Naive thymus-derived CD4-positive, alpha-beta T cell (primary cell): ENCODE results near the gene ALG12. TPM values are rescaled to one million over a fixed set of nuclear protein-coding genes. Genes with fewer than 3 reads are reported as not detected.
A peak's percentile ranks its signal among the peaks of the same experiment; 100 is the strongest.

Source experiments
- ATAC-seq: fragments of 150-1000 bp; cut with Tn5 transposase; 2 replicates; pipeline ENCODE4 v1.10.0; 2021; ENCODE audit warnings: mild to moderate bottlenecking, moderate library complexity
- CTCF ChIA-PET: fragments of 350-600 bp; sonication (Branson Sonifier 250); formaldehyde crosslinking; loops from one replicate; lab custom pipeline; 2021; ENCODE audit warnings: antibody characterized with exemption; lab: Charles Lee
- POLR2A ChIA-PET: fragments of 350-600 bp; sonication (Branson Sonifier 250); formaldehyde crosslinking; loops from one replicate; lab custom pipeline; 2021; ENCODE audit warnings: antibody characterized with exemption, inconsistent platforms; lab: Charles Lee
- DNase-seq, 9 donors: peaks; one replicate each; pipeline versions ENCODE4 v3.0.0 to v3.0.0-alpha.2; 2020 to 2022; ENCODE audit warnings: mixed read lengths in 1 of 9
- H3K27ac ChIP-seq: one replicate; pipeline ENCODE4 v1.7.0; 2013; ENCODE audit warnings: mild to moderate bottlenecking, low read depth, low read length, moderate library complexity
- H3K27me3 ChIP-seq, 2 donors: one replicate each; pipeline ENCODE4 v1.7.0; 2013; ENCODE audit warnings: low read length in 2 of 2, mild to moderate bottlenecking in 2 of 2, moderate library complexity in 2 of 2; ENCODE audit not compliant: control insufficient read depth in 2 of 2, insufficient read depth in 2 of 2
- H3K36me3 ChIP-seq, 3 experiments: 1 replicate in 2 of 3; 2 replicates in 1 of 3; pipeline ENCODE4 v1.7.0; 2013; ENCODE audit warnings: low read length in 3 of 3, mild to moderate bottlenecking in 3 of 3, moderate library complexity in 1 of 3; ENCODE audit not compliant: insufficient read depth in 3 of 3, control insufficient read depth in 2 of 3
- H3K4me1 ChIP-seq, 2 donors: one replicate each; pipeline ENCODE4 v1.7.0; 2013; ENCODE audit warnings: low read length in 2 of 2, mild to moderate bottlenecking in 2 of 2, moderate library complexity in 1 of 2; ENCODE audit not compliant: control insufficient read depth in 2 of 2, insufficient read depth in 2 of 2
- H3K4me3 ChIP-seq: 2 replicates; pipeline ENCODE4 v1.7.0; 2013; ENCODE audit warnings: mild to moderate bottlenecking, low read length
- H3K9me3 ChIP-seq, 3 experiments: 1 replicate in 2 of 3; 2 replicates in 1 of 3; pipeline ENCODE4 v1.7.0; 2013; ENCODE audit warnings: low read length in 3 of 3; ENCODE audit not compliant: control insufficient read depth in 2 of 3
- H3K27ac Mint-ChIP-seq, 9 donors: one replicate each; pipeline ENCODE4 v1.8.0; 2020 to 2022; ENCODE audit warnings: mixed read lengths in 9 of 9, mild to moderate bottlenecking in 8 of 9, moderate library complexity in 5 of 9, inconsistent platforms in 2 of 9
- H3K27me3 Mint-ChIP-seq, 5 donors: one replicate each; pipeline ENCODE4 v1.8.0; 2021 to 2022; ENCODE audit warnings: mixed read lengths in 5 of 5, mild to moderate bottlenecking in 1 of 5
- H3K36me3 Mint-ChIP-seq, 5 donors: one replicate each; pipeline ENCODE4 v1.8.0; 2020 to 2022; ENCODE audit warnings: mixed read lengths in 5 of 5, mild to moderate bottlenecking in 3 of 5, inconsistent platforms in 1 of 5
- H3K4me1 Mint-ChIP-seq, 7 donors: one replicate each; pipeline ENCODE4 v1.8.0; 2020 to 2022; ENCODE audit warnings: mixed read lengths in 7 of 7, mild to moderate bottlenecking in 3 of 7, inconsistent platforms in 1 of 7
- H3K4me3 Mint-ChIP-seq, 10 donors: one replicate each; pipeline ENCODE4 v1.8.0; 2020 to 2022; ENCODE audit warnings: mild to moderate bottlenecking in 10 of 10, mixed read lengths in 10 of 10, moderate library complexity in 6 of 10, inconsistent platforms in 2 of 10
- H3K9me3 Mint-ChIP-seq, 11 donors: one replicate each; pipeline ENCODE4 v1.8.0; 2020 to 2022; ENCODE audit warnings: mixed read lengths in 11 of 11, mild to moderate bottlenecking in 4 of 11, inconsistent platforms in 1 of 11, moderate library complexity in 1 of 11
- intact Hi-C, 2 donors: fragments of 100-400 bp; cut with micrococcal nuclease; formaldehyde crosslinking; loops; one replicate each; pipeline ENCODE4 v1.15.1; 2023
- polyA plus RNA-seq, 2 donors: library from polyadenylated mRNA; unstranded; fragments of 300-500 nt; fragmentation: Illumina TruSeq; gene quantifications; one replicate each; pipeline ENCODE4 v1.2.3, GENCODE V29; 2021
- total RNA-seq, 6 experiments: library from RNA in 5 of 6; stranded (reverse) in 5 of 6; gene quantifications; 1 replicate in 5 of 6; 2 replicates in 1 of 6; pipeline ENCODE4 v1.2.3 and lab custom pipeline; 2021 to 2026

Gene ALG12
- total and polyA plus RNA-seq, 7 experiments from 2014 or later = 10.4 to 22.4 (median 19.5) TPM

- no peak overlapping the region for H3K4me3 ChIP-seq
- CTCF ChIA-PET = no interaction called here
- Mint-ChIP-seq H3K4me1 (peaks cover 8 to 20% (median 12%) of the 10 kb centered on the region in 7 donors), H3K27ac (peak overlapping the region in 6 of 9 donors; percentile 42 to 99 (median 82)), H3K4me3 (no peak overlapping the region), H3K36me3 (peaks cover 0 to 5% (median 0%) of the 10 kb centered on the region in 5 donors), H3K9me3 (peaks cover 0 to 16% (median 0%) of the 10 kb centered on the region in 11 donors), H3K27me3 (no peaks in the 10 kb centered on the region)
- intact Hi-C loops = no loop called here
- H3K27me3 ChIP-seq = no peaks in the 10 kb centered on the region
- peak overlapping the region; percentile 86 for H3K27ac ChIP-seq
- POLR2A ChIA-PET = interaction anchor here (0.8 to 0.9 kb wide), 2 partner anchors 25 to 26 kb away, joined by 3 read pairs; no protein-coding TSS in a partner anchor
- ATAC-seq = no peak
- H3K4me1 ChIP-seq = peaks cover 9 to 18% of the 10 kb centered on the region in 2 donors
- DNase-seq = no peak
- H3K9me3 ChIP-seq = no peaks in the 10 kb centered on the region
- no peaks in the 10 kb centered on the region for H3K36me3 ChIP-seq
These were observed 26.2 kb upstream of the ALG12 start for GRCh38 chr22:49944399-49944891.

GRCh38 chr22:49943771-49944398 lies 25.6 kb upstream of the ALG12 start:
- ATAC-seq (no peak), DNase-seq (no peak)
- Mint-ChIP-seq H3K4me1 (peaks cover 8 to 23% (median 13%) of the 10 kb centered on the region in 7 donors), H3K4me3 (no peak overlapping the region), H3K36me3 (peaks cover 0 to 5% (median 0%) of the 10 kb centered on the region in 5 donors), H3K27me3 (no peaks in the 10 kb centered on the region), H3K27ac (peak overlapping the region in 7 of 9 donors; percentile 29 to 99 (median 60)), H3K9me3 (peaks cover 0 to 16% (median 0%) of the 10 kb centered on the region in 11 donors)
- CTCF ChIA-PET = no interaction called here
- H3K27me3 ChIP-seq = no peaks in the 10 kb centered on the region
- peak overlapping the region; percentile 86 for H3K27ac ChIP-seq
- no peak overlapping the region for H3K4me3 ChIP-seq
- peaks cover 9 to 18% of the 10 kb centered on the region in 2 donors for H3K4me1 ChIP-seq
- POLR2A ChIA-PET = interaction anchor here (0.8 to 1.0 kb wide), 2 partner anchors 27 to 105 kb away, joined by 3 to 5 read pairs; no protein-coding TSS in a partner anchor
- no peaks in the 10 kb centered on the region for H3K36me3 ChIP-seq
- intact Hi-C loops = no loop called here
- no peaks in the 10 kb centered on the region for H3K9me3 ChIP-seq

- H3K27ac ChIP-seq = no peak overlapping the region
- peaks cover 8 to 23% (median 13%) of the 10 kb centered on the region in 7 donors for H3K4me1 Mint-ChIP-seq
- DNase-seq (no peak), ATAC-seq (no peak)
- peak overlapping the region in 4 of 9 donors; percentile 42 to 99 (median 72) for H3K27ac Mint-ChIP-seq
- no peaks in the 10 kb centered on the region for H3K27me3 ChIP-seq
- peaks cover 0 to 16% (median 0%) of the 10 kb centered on the region in 11 donors for H3K9me3 Mint-ChIP-seq
- no peak overlapping the region for H3K4me3 Mint-ChIP-seq
- no peaks in the 10 kb centered on the region for H3K36me3 ChIP-seq
- no peak overlapping the region for H3K4me3 ChIP-seq
- intact Hi-C loops = no loop called here
- no peaks in the 10 kb centered on the region for H3K27me3 Mint-ChIP-seq
- CTCF ChIA-PET = no interaction called here
- H3K36me3 Mint-ChIP-seq = peaks cover 0 to 5% (median 0%) of the 10 kb centered on the region in 5 donors
- H3K9me3 ChIP-seq = no peaks in the 10 kb centered on the region
- peaks cover 9 to 18% of the 10 kb centered on the region in 2 donors for H3K4me1 ChIP-seq
- POLR2A ChIA-PET = interaction anchor here (1.0 kb wide), 2 partner anchors 28 to 105 kb away, joined by 3 to 5 read pairs; no protein-coding TSS in a partner anchor
These were observed 25.1 kb upstream of the ALG12 start for GRCh38 chr22:49943405-49943765.

- Histone ChIP-seq H3K36me3 (no peaks in the 10 kb centered on the region), H3K4me1 (peaks cover 9 to 18% of the 10 kb centered on the region in 2 donors), H3K9me3 (no peaks in the 10 kb centered on the region), H3K27me3 (no peaks in the 10 kb centered on the region), H3K4me3 (no peak overlapping the region), H3K27ac (peak overlapping the region; percentile 13)
- H3K9me3 Mint-ChIP-seq = peaks cover 0 to 16% (median 0%) of the 10 kb centered on the region in 11 donors
- H3K27ac Mint-ChIP-seq = peak overlapping the region in 2 of 9 donors; percentile 83 to 99
- ChIA-PET CTCF (no interaction called here), POLR2A (interaction anchor here (0.6 to 1.0 kb wide), 3 partner anchors 29 to 104 kb away, joined by 3 to 5 read pairs (median 3); no protein-coding TSS in a partner anchor)
- H3K4me1 Mint-ChIP-seq = peaks cover 8 to 23% (median 13%) of the 10 kb centered on the region in 7 donors
- intact Hi-C loops = no loop called here
- H3K36me3 Mint-ChIP-seq = peaks cover 0 to 5% (median 0%) of the 10 kb centered on the region in 5 donors
- DNase-seq (no peak), ATAC-seq (no peak)
- no peaks in the 10 kb centered on the region for H3K27me3 Mint-ChIP-seq
- no peak overlapping the region for H3K4me3 Mint-ChIP-seq
These were observed 24.5 kb upstream of the ALG12 start for GRCh38 chr22:49942565-49943404.

- Mint-ChIP-seq H3K9me3 (peaks cover 0 to 16% (median 0%) of the 10 kb centered on the region in 11 donors), H3K4me3 (no peak overlapping the region), H3K27me3 (no peaks in the 10 kb centered on the region), H3K36me3 (peaks cover 0 to 5% (median 0%) of the 10 kb centered on the region in 5 donors), H3K27ac (peak overlapping the region in 4 of 9 donors; percentile 24 to 72 (median 52)), H3K4me1 (peaks cover 8 to 23% (median 18%) of the 10 kb centered on the region in 7 donors)
- Histone ChIP-seq H3K27me3 (no peaks in the 10 kb centered on the region), H3K36me3 (no peaks in the 10 kb centered on the region), H3K4me1 (peaks cover 11 to 21% of the 10 kb centered on the region in 2 donors), H3K9me3 (no peaks in the 10 kb centered on the region), H3K27ac (no peak overlapping the region), H3K4me3 (no peak overlapping the region)
- ChIA-PET POLR2A (interaction anchor here (0.6 kb wide), 1 partner anchor 101 kb away, joined by 3 read pairs; no protein-coding TSS in a partner anchor), CTCF (no interaction called here)
- intact Hi-C loops = no loop called here
- ATAC-seq = no peak
- DNase-seq = no peak
These were observed 23.5 kb upstream of the ALG12 start for GRCh38 chr22:49941507-49942316.
